ENCODE results near the gene ABCC1. TPM values are rescaled to one million over a fixed set of nuclear protein-coding genes. Genes with fewer than 3 reads are reported as not detected.

Gene ABCC1
- total and polyA plus RNA-seq, 2 of the 8 experiments (the other 6 are each of a cell fraction or from before 2014, with no cell fraction given): 42.6 to 66.8 TPM

DNA sequence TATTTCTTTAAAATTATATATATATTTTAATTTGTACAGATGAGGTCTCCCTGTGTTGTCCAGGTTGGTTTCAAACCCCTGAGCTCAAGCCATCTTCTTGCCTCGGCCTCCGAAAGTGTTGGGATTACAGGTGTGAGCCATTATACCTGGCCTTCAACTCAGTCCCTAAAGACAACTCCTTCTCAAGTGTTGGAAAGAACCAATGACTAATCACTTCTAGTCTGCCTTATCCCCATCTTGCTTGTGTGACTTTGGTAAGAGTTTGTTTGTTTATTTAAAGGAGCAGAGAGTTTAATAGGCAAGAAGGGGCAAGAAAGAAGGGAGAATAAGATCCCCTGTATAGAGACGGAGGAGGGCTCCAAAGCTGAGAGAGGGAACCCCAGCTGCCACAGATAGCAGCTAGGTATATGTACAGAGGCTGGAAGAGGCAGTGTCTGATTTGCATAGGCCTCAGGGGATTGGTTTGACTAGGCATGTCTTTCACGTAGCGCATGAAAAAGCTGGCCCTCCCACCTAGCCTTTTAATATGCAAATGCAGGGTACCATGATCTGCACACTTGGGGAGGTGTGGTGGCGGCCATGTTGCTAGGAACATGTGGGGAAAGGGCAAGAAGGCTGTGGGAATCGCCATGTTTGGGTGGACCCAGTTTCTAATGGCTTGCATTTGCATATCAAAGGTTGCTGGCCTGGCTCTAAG lies 21.5 kb downstream of the ABCC1 start (continued):
- TF ChIP-seq, protein P1, sequence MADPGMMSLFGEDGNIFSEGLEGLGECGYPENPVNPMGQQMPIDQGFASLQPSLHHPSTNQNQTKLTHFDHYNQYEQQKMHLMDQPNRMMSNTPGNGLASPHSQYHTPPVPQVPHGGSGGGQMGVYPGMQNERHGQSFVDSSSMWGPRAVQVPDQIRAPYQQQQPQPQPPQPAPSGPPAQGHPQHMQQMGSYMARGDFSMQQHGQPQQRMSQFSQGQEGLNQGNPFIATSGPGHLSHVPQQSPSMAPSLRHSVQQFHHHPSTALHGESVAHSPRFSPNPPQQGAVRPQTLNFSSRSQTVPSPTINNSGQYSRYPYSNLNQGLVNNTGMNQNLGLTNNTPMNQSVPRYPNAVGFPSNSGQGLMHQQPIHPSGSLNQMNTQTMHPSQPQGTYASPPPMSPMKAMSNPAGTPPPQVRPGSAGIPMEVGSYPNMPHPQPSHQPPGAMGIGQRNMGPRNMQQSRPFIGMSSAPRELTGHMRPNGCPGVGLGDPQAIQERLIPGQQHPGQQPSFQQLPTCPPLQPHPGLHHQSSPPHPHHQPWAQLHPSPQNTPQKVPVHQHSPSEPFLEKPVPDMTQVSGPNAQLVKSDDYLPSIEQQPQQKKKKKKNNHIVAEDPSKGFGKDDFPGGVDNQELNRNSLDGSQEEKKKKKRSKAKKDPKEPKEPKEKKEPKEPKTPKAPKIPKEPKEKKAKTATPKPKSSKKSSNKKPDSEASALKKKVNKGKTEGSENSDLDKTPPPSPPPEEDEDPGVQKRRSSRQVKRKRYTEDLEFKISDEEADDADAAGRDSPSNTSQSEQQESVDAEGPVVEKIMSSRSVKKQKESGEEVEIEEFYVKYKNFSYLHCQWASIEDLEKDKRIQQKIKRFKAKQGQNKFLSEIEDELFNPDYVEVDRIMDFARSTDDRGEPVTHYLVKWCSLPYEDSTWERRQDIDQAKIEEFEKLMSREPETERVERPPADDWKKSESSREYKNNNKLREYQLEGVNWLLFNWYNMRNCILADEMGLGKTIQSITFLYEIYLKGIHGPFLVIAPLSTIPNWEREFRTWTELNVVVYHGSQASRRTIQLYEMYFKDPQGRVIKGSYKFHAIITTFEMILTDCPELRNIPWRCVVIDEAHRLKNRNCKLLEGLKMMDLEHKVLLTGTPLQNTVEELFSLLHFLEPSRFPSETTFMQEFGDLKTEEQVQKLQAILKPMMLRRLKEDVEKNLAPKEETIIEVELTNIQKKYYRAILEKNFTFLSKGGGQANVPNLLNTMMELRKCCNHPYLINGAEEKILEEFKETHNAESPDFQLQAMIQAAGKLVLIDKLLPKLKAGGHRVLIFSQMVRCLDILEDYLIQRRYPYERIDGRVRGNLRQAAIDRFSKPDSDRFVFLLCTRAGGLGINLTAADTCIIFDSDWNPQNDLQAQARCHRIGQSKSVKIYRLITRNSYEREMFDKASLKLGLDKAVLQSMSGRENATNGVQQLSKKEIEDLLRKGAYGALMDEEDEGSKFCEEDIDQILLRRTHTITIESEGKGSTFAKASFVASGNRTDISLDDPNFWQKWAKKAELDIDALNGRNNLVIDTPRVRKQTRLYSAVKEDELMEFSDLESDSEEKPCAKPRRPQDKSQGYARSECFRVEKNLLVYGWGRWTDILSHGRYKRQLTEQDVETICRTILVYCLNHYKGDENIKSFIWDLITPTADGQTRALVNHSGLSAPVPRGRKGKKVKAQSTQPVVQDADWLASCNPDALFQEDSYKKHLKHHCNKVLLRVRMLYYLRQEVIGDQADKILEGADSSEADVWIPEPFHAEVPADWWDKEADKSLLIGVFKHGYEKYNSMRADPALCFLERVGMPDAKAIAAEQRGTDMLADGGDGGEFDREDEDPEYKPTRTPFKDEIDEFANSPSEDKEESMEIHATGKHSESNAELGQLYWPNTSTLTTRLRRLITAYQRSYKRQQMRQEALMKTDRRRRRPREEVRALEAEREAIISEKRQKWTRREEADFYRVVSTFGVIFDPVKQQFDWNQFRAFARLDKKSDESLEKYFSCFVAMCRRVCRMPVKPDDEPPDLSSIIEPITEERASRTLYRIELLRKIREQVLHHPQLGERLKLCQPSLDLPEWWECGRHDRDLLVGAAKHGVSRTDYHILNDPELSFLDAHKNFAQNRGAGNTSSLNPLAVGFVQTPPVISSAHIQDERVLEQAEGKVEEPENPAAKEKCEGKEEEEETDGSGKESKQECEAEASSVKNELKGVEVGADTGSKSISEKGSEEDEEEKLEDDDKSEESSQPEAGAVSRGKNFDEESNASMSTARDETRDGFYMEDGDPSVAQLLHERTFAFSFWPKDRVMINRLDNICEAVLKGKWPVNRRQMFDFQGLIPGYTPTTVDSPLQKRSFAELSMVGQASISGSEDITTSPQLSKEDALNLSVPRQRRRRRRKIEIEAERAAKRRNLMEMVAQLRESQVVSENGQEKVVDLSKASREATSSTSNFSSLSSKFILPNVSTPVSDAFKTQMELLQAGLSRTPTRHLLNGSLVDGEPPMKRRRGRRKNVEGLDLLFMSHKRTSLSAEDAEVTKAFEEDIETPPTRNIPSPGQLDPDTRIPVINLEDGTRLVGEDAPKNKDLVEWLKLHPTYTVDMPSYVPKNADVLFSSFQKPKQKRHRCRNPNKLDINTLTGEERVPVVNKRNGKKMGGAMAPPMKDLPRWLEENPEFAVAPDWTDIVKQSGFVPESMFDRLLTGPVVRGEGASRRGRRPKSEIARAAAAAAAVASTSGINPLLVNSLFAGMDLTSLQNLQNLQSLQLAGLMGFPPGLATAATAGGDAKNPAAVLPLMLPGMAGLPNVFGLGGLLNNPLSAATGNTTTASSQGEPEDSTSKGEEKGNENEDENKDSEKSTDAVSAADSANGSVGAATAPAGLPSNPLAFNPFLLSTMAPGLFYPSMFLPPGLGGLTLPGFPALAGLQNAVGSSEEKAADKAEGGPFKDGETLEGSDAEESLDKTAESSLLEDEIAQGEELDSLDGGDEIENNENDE (IDR thresholded peaks at IDR 0.05; ENCODE audit: insufficient replicate concordance, low read length): no peak
- TF ChIP-seq CHD2 (IDR thresholded peaks at IDR 0.05; ENCODE audit: low read length) (no peak), KDM1A (IDR thresholded peaks at IDR 0.05; ENCODE audit: borderline replicate concordance, low read length) (no peak), SAP30 (IDR thresholded peaks at IDR 0.05; ENCODE audit: insufficient read depth, insufficient replicate concordance, low read length) (no peak), RFX5 (IDR thresholded peaks at IDR 0.05; ENCODE audit: borderline replicate concordance, low read depth, low read length) (no peak), NRF1 (IDR thresholded peaks at IDR 0.05; ENCODE audit: low read depth, low read length) (no peak), JUN (IDR thresholded peaks at IDR 0.05; ENCODE audit: low read depth, low read length) (no peak), TBP (IDR thresholded peaks at IDR 0.05; ENCODE audit: low read depth, low read length) (peak; percentile 58; the same call in 1 of the 2 replicates), JUND (IDR thresholded peaks at IDR 0.05; ENCODE audit: low read length) (no peak), CTBP2 (IDR thresholded peaks at IDR 0.05; ENCODE audit: borderline replicate concordance, insufficient read depth, insufficient read length, low read length) (no peak), EGR1 (IDR thresholded peaks at IDR 0.05; ENCODE audit: borderline replicate concordance, low read depth, low read length) (no peak)
